Fibroblast of skin of abdomen (primary cell): Measurements from ENCODE around the gene LGR5.
A peak's percentile ranks its signal among the peaks of the same experiment; 100 is the strongest.

Source experiments
- DNase-seq: peaks from one replicate; pipeline ENCODE4 v3.0.0-alpha.2; 2013

LGR5 gene

GRCh38 chr12:71438670-71439361 lies 782 bp upstream of the LGR5 start:
- no peak for DNase-seq

GRCh38 chr12:71439362-71439612 lies 311 bp upstream of the LGR5 start:
- no peak for DNase-seq

- DNase-seq: no peak
Observed at GRCh38 chr12:71440345-71440762, 756 bp downstream of the LGR5 start.

GRCh38 chr12:71440763-71441748 lies 1.5 kb downstream of the LGR5 start:
- DNase-seq: no peak

GRCh38 chr12:71441836-71442566 lies 2.4 kb downstream of the LGR5 start:
- DNase-seq: no peak

- DNase-seq: no peak
Observed at GRCh38 chr12:71442567-71442931, 3.0 kb downstream of the LGR5 start.

GRCh38 chr12:71445071-71445470 lies 5.5 kb downstream of the LGR5 start:
- no peak for DNase-seq

GRCh38 chr12:71447691-71448132 lies 8.1 kb downstream of the LGR5 start:
- DNase-seq: peak; percentile 22

- DNase-seq: peak; percentile 24
Observed at GRCh38 chr12:71448150-71448581, 8.6 kb downstream of the LGR5 start.

GRCh38 chr12:71449373-71450070 lies 9.9 kb downstream of the LGR5 start:
- DNase-seq: no peak

GRCh38 chr12:71452006-71452405 lies 12.4 kb downstream of the LGR5 start:
- DNase-seq: no peak

- no peak for DNase-seq
Observed at GRCh38 chr12:71455028-71455737, 15.6 kb downstream of the LGR5 start.

GRCh38 chr12:71456316-71456715 lies 16.7 kb downstream of the LGR5 start:
- DNase-seq: no peak

- DNase-seq: no peak
Observed at GRCh38 chr12:71456990-71457389, 17.4 kb downstream of the LGR5 start.

GRCh38 chr12:71460318-71460717 lies 20.7 kb downstream of the LGR5 start:
- no peak for DNase-seq

GRCh38 chr12:71460850-71461609 lies 21.4 kb downstream of the LGR5 start:
- DNase-seq: no peak

GRCh38 chr12:71461787-71462328 lies 22.3 kb downstream of the LGR5 start:
- DNase-seq: no peak

- DNase-seq: no peak
Observed at GRCh38 chr12:71465796-71466195, 26.2 kb downstream of the LGR5 start.

GRCh38 chr12:71469258-71469750 lies 29.7 kb downstream of the LGR5 start:
- DNase-seq: peak; percentile 12

GRCh38 chr12:71472441-71472911 lies 32.9 kb downstream of the LGR5 start:
- DNase-seq: peak; percentile 76
